ENCODE results near the gene PTPN12.
"Not testable (repeated sequence)": the region's sequence is repeated elsewhere in the genome, so short reads cannot be mapped to it uniquely, and the experiment has no call there.

Gene PTPN12

GRCh38 chr7:77579797-77580196, 42.7 kb downstream of the PTPN12 start:
- DNase-seq (ENCODE audit: low read depth in 2 of 2): no peak

- DNase-seq (ENCODE audit: low read depth in 2 of 2): no peak
Measured at GRCh38 chr7:77580762-77581350, 43.8 kb downstream of the PTPN12 start.

- no peak for DNase-seq (ENCODE audit: low read depth in 2 of 2)
Measured at GRCh38 chr7:77587272-77587671, 50.2 kb downstream of the PTPN12 start.

GRCh38 chr7:77600952-77601351, 63.9 kb downstream of the PTPN12 start:
- no peak for DNase-seq (ENCODE audit: low read depth in 2 of 2)

GRCh38 chr7:77606562-77606961, 69.5 kb downstream of the PTPN12 start:
- no peak for DNase-seq (ENCODE audit: low read depth in 2 of 2)

- DNase-seq (ENCODE audit: low read depth in 2 of 2): no peak
Measured at GRCh38 chr7:77619314-77619713, 82.2 kb downstream of the PTPN12 start.

- DNase-seq (ENCODE audit: low read depth in 2 of 2): no peak
Measured at GRCh38 chr7:77626586-77627308, 89.7 kb downstream of the PTPN12 start.

- DNase-seq (ENCODE audit: low read depth in 2 of 2): no peak
Measured at GRCh38 chr7:77627309-77627676, 90.2 kb downstream of the PTPN12 start.

GRCh38 chr7:77629797-77630196, 92.7 kb downstream of the PTPN12 start:
- DNase-seq (ENCODE audit: low read depth in 2 of 2): no peak

GRCh38 chr7:77631820-77632219, 94.7 kb downstream of the PTPN12 start:
- no peak for DNase-seq (ENCODE audit: low read depth in 2 of 2)

GRCh38 chr7:77644774-77645173, 107.7 kb downstream of the PTPN12 start:
- no peak for DNase-seq (ENCODE audit: low read depth in 2 of 2)

- no peak for DNase-seq (ENCODE audit: low read depth in 2 of 2)
Measured at GRCh38 chr7:77648742-77649338, 111.7 kb downstream of the PTPN12 start.

- DNase-seq (ENCODE audit: low read depth in 2 of 2): peak; percentile 11 to 17
Measured at GRCh38 chr7:77649716-77650349, 112.7 kb downstream of the PTPN12 start.

- peak in 1 of 2 experiments; percentile 4 for DNase-seq (ENCODE audit: low read depth in 2 of 2)
Measured at GRCh38 chr7:77651575-77652162, 114.6 kb downstream of the PTPN12 start.

GRCh38 chr7:77652826-77653225, 115.7 kb downstream of the PTPN12 start:
- not testable (repeated sequence) for DNase-seq (ENCODE audit: low read depth in 2 of 2)

- no peak for DNase-seq (ENCODE audit: low read depth in 2 of 2)
Measured at GRCh38 chr7:77653572-77653971, 116.5 kb downstream of the PTPN12 start.

GRCh38 chr7:77655356-77655755, 118.3 kb downstream of the PTPN12 start:
- no peak for DNase-seq (ENCODE audit: low read depth in 2 of 2)

- no peak for DNase-seq (ENCODE audit: low read depth in 2 of 2)
Measured at GRCh38 chr7:77655836-77656455, 118.9 kb downstream of the PTPN12 start.

- peak; percentile 30 to 31 for DNase-seq (ENCODE audit: low read depth in 2 of 2)
Measured at GRCh38 chr7:77657427-77658224, 120.5 kb downstream of the PTPN12 start.

- DNase-seq (ENCODE audit: low read depth in 2 of 2): no peak
Measured at GRCh38 chr7:77658928-77659327, 121.8 kb downstream of the PTPN12 start.

- DNase-seq (ENCODE audit: low read depth in 2 of 2): no peak
Measured at GRCh38 chr7:77661816-77662215, 124.7 kb downstream of the PTPN12 start.

All from fibroblast of skin of left quadriceps (primary cell).